GM04503 (cell line): ENCODE data around the gene ST8SIA3.

Experiments
- DNase-seq: peaks from one replicate; pipeline ENCODE4 v3.0.0-alpha.2; 2012; ENCODE audit warnings: low read depth

ST8SIA3 gene, protein sequence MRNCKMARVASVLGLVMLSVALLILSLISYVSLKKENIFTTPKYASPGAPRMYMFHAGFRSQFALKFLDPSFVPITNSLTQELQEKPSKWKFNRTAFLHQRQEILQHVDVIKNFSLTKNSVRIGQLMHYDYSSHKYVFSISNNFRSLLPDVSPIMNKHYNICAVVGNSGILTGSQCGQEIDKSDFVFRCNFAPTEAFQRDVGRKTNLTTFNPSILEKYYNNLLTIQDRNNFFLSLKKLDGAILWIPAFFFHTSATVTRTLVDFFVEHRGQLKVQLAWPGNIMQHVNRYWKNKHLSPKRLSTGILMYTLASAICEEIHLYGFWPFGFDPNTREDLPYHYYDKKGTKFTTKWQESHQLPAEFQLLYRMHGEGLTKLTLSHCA

DNA sequence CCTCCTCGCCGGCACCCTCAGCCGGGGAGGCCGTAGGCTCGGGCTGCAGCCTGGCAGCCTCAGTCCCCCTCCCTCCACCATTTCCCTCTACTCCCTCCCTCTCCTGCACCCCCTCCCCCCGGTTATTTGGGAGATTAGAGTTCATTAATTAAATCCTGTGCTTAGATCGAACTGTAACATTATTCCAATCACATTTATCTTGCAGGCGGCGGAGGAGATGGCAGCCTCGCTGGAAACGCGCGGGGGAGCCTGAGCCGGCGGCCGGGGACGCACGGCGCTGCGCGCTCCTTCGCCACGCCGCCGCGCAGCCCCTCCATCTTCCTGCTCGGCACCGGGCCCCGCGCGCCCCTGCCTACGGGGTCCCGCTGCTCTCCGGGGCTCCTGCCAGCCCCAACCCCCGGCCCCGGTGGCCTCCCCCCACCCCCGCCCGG, at the start of gene ST8SIA3:
TSS of gene ST8SIA3 (plus strand) at position 287 of the 431 bp plus-strand sequence. CDS start 290 bp downstream, outside the sequence.
- DNase-seq: no peak

GRCh38 chr18:57311472-57311871, 40.9 kb upstream of the ST8SIA3 start:
- DNase-seq: no peak

- DNase-seq: no peak
These were observed 39.8 kb upstream of the ST8SIA3 start for GRCh38 chr18:57312346-57313144.

GRCh38 chr18:57320603-57321002, 31.8 kb upstream of the ST8SIA3 start:
- DNase-seq: no peak

- DNase-seq: no peak
These were observed 26.7 kb upstream of the ST8SIA3 start for GRCh38 chr18:57325491-57326166.

GRCh38 chr18:57326718-57327323, 25.5 kb upstream of the ST8SIA3 start:
- DNase-seq: no peak

DNA sequence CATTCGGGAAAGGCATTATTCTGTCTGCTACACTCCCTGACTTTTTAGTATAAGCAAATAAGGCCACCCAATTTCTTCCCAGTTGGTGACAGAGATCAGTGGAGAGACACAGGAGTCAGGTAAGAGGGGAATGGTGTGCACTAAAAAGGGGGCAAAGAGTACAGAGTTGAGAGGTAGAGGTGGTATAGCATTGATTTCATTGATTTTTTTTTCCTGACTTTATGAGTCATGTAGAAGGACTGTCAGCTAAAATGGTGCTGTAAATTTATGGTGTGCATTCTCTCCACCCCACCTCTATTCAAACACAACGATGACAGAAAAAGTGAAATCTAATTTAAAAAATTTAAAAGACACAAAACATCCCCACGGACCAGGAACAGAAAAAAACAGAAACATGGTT, 23.7 kb upstream of the ST8SIA3 start:
- no peak for DNase-seq

DNA sequence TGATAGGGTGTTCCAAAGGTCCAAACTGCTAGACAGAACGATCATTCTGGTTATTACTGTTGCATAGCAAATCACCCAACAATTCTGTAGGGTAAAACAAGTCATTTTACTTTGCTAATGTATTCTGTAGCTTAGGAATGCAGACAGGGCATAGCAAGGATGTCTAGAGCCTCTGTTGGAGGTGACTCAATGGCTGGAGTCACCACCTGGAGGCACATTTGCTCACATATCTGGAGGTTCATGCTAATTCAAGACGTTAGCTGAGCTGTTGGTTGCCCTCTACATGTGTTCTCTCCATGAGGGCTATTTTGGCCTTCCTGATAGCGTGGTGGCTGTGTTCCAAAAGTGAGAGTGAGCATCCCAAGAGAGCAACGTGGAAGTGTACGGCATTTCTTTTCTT, 22.5 kb upstream of the ST8SIA3 start:
- DNase-seq: no peak

- no peak for DNase-seq
These were observed 20.6 kb upstream of the ST8SIA3 start for GRCh38 chr18:57331718-57332117.

GRCh38 chr18:57333940-57334339, 18.4 kb upstream of the ST8SIA3 start:
- DNase-seq: no peak

DNA sequence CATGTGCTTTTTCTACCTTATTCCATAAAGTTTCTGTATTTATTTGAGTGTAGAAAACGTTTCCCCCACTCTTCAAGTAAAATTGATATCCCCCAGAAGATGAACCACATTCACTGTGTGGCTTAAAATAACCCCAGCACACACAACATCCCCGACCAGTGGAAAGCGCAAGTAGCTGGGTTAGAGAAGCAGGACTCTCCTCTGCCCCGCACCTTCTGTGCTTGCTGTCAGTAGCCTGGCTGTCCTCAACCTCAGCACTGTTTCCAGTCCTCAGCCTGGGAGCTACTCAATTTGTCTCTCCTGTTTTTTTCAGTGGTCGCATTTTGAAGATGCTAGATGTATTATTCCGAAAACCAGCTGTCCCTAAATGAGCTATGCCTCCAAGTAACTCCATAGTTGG, 18.0 kb upstream of the ST8SIA3 start:
- no peak for DNase-seq

- DNase-seq: no peak
These were observed 16.0 kb upstream of the ST8SIA3 start for GRCh38 chr18:57336343-57336742.

GRCh38 chr18:57337890-57338289, 14.5 kb upstream of the ST8SIA3 start:
- no peak for DNase-seq

DNA sequence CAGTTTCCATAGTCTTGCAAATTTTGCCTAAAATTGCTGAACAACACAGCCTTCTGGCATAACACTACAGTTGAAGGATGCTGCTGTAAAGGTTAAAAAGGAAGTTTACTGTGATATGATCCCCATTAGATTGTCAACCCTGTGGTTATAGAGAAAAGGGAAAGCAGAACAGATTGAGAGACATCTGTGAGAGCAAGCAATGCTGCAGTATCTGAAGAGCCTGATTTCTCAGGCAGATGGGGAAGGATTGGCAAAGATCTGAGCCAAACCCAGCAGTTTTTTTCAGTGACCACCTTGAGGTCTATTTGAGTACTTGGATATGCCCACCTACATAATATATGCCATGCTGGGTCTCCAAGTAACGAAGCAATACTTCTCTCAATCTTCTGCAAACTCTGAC, 8.5 kb upstream of the ST8SIA3 start:
- DNase-seq: no peak

DNA sequence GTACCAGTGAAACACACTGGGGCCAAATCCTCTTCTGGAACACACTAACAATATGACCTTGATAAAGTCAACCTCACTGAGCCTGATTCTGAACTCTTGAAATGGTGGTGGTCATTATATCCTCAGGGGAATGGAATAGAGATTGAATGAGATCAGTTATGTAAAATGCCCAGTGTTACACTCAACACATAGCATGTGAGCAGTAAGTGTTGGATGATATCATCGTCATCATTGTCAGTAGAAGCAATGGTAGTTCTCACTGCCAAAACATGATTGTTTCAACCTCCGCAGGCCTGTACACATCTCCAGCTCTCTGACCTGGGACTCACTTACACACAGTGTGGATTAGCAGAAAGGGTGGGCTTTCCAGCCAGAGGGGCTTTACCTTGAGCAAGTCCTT, 5.5 kb upstream of the ST8SIA3 start:
- no peak for DNase-seq

GRCh38 chr18:57347784-57348183, 4.6 kb upstream of the ST8SIA3 start:
- DNase-seq: no peak

- no peak for DNase-seq
These were observed 392 bp downstream of the ST8SIA3 start for GRCh38 chr18:57352761-57353136.

GRCh38 chr18:57353137-57353939, 981 bp downstream of the ST8SIA3 start:
- DNase-seq: no peak

- DNase-seq: no peak
These were observed 1.6 kb downstream of the ST8SIA3 start for GRCh38 chr18:57353940-57354461.

DNA sequence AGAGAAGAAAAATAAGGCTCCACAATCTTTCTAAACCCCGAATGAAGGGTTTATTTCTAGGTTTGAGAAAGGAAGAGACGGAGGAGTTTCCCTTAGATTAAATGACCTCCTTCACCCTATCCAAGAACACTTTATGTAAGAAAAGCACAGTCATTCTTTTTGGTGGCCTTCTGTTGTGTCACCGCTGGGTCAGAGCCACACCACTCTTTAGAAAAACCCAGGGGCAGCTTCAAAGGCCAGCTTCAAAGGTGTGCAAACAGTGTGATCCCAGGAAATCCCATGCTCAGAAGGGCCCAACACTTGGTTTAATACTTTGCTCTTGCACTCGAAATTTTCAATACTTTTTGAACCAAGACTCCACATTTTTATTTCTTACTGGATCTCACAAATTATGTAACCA, 7.1 kb downstream of the ST8SIA3 start:
- DNase-seq: no peak

GRCh38 chr18:57362714-57363113, 10.4 kb downstream of the ST8SIA3 start:
- no peak for DNase-seq
